Islet of Langerhans (tissue), 1 donor: ENCODE measurements around the gene TRIM74.
"Not testable (repeated sequence)": the region's sequence is repeated elsewhere in the genome, so short reads cannot be mapped to it uniquely, and the experiment has no call there.

ENCODE experiments used
- FAIRE-seq: peaks from one replicate; lab custom pipeline; 2011; peaks lifted over from hg19 to GRCh38; lab: Jason Lieb, UNC

The TRIM74 gene

DNA sequence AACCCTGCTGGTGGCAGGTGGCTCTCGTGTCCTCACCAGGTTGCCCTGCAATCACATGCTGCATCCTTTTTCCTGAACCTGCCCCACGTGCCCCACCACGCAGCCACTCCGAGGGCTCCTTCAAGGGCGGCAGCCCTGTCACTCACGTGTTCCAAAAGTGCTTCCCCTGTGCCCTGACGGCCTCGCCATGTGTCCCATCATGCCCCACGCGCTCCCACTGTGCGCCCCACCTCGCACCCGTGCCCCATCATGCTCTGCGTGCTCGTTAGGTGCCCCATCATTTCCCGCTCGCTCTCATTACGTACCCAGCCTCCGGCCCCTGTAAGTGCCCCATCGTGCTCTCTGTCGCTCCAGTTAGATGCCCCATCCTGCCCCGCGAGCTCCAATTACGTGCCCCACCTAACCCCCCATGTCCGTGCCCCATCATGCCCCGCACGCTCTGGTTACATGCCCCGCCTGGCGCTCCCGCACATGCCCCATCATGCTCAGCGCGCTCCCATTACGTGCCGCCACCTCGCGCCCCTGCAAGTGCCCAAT, at the start of gene TRIM74:
TRIM74 (minus strand) TSS at position 487 of the 537 bp plus-strand sequence. CDS start 3,309 bp downstream, outside the sequence.
- not testable (repeated sequence) for FAIRE-seq

DNA sequence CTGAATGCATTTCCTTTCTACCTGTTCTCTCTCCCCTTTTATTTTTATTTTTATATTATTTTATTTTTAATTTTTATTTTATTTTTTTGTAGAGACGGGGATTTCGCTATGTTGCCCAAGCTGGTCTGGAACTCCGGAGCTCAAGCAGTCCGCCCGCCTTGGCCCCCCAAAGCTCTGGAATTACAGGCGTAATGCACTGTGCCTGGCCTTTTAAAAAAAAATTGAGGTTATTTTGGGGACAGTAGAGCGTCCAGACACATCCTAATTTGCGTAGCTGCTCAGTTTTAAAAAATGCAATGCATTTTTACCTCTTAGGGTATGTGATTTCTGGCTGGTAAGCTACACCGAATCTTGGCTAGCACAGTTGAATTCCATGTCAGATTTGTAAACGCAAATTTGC, 37.2 kb upstream of the TRIM74 start:
- not testable (repeated sequence) for FAIRE-seq

GRCh38 chr7:73005693-73006447, 36.6 kb upstream of the TRIM74 start:
- not testable (repeated sequence) for FAIRE-seq

DNA sequence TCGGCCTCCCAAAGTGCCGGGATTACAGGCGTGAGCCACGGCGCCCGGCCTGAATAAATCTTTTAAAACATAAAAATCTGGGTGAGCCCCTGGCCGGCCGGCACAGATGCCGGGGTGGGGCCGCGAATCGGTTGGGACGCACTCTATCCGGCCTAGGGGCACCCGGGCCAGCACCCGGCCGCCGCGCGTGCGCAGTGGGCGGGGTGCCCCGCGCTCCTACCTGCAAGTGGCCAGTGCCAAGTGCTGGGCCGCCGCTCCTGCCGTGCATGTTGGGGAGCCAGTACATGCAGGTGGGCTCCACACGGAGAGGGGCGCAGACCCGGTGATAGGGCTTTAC, 36.1 kb upstream of the TRIM74 start:
- not testable (repeated sequence) for FAIRE-seq

GRCh38 chr7:72997887-72998468, 28.7 kb upstream of the TRIM74 start:
- FAIRE-seq, result not testable (repeated sequence)

DNA sequence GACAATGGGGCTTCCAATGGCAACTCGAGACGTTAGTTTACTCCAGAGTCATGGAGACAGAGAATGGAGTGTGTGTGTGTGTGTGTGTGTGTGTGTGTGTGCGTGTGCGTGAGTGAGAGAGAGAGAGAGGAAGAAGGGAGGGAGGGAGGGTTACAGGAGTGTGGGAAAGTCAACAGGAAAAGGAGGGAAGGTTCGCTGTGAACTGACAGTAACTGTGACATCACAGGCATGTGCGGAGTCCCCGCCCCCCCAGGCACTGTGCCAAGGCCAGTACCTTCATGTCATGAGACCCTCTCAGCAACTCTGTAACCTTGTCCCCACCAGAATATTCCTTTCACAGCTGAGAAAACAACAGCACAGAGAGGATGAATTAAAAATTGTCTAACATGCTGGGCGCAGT, 28.2 kb upstream of the TRIM74 start:
- FAIRE-seq, result not testable (repeated sequence)

DNA sequence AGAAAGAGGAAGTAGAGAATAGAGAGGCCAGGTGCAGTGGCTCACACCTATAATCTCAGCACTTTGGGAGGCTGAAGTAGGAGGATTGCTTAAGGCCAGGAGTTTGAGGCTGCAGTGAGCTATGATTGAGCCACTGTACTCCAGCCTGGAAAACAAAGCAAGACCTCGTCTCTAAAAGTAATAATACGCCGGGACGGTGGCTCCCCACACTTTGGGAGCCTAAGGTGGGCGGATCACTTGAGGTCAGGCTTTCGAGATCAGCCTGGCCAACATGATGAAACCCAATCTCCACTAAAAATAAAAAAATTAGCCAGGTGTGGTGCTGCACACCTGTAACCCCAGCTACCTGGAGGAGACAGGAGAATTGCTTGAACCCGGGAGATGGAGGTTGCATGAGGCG, 26.2 kb upstream of the TRIM74 start:
- not testable (repeated sequence) for FAIRE-seq

DNA sequence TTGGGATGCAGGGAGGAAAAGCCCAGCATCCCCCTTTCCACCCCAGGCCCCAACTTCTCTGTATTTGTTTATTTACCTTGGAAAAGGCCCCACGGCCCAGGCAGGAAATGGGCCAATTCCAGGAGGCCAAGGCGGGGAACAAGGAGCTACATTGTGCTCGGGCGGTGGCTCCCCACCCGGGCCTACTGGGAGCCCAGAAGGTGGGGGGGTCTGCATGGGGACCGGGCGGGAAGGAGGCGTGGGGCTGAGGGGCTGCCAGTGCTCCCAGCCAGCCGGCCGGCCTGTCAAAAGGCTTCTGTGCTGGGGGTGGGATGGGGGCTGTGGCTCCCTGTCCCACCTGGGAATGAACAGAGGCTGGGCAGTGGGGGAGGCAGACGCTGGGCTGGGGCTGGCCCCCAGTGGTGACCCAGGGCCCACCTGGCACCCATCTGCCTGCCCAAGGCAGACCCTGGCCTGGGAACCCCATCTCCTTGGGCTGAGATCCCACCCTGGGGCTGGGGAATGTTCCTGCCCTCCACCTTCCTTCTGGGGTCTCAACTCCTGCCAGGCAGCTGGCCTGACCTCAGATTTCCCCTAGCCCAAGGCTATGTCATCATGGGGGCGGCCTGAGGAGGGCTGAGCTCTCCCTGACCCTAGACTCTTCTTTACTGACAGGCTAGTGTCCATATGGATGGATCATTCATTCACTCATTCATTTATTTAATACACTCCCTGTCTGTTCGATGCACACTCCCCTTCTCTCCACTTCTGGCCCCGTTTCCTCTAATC, 21.1 kb upstream of the TRIM74 start:
- not testable (repeated sequence) for FAIRE-seq

GRCh38 chr7:72982084-72982483, 12.8 kb upstream of the TRIM74 start:
- FAIRE-seq, result not testable (repeated sequence)

GRCh38 chr7:72980382-72980781, 11.1 kb upstream of the TRIM74 start:
- FAIRE-seq, result not testable (repeated sequence)

DNA sequence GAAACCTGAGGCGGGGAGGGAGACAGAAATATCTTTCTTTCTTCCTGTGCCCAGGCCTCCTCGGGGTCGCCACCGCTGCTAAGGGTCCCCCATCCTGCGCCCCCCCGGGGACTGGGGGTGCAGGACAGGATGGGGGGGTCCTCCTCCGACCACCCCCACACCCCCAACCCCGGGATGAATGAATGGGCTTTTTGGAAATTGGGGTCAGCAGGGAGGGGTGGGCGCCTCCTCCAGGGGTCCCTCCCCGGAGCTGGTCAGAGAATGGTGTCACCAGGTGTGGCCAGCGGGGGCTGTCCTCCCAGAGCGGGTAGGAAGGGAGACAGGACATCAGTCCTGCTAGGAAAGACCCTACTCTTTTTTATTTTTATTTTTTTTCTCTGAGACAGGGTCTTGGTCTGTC, 7.2 kb upstream of the TRIM74 start:
- FAIRE-seq, result not testable (repeated sequence)

- FAIRE-seq, result not testable (repeated sequence)
These were observed 6.5 kb upstream of the TRIM74 start for GRCh38 chr7:72975656-72976286.

- FAIRE-seq, result not testable (repeated sequence)
These were observed 5.5 kb upstream of the TRIM74 start for GRCh38 chr7:72974781-72975180.

DNA sequence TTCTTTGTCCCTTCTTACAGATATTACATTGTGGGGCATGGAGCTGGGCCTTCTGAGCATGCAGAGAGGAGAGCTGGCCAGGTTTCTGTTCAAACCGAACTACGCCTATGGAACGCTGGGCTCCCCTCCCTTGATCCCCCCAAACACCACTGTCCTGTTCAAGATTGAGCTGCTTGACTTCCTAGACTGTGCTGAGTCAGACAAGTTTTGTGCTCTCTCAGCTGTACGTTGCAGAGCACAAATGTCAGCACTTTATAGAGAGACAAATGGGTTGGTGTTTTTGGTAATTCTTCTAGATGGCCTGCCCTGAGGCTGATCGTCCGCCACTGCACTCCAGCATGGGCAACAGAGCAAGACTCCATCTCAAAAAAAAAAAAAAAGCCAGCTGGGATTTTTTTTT, 2.2 kb upstream of the TRIM74 start:
- FAIRE-seq, result not testable (repeated sequence)

- not testable (repeated sequence) for FAIRE-seq
These were observed 422 bp upstream of the TRIM74 start for GRCh38 chr7:72969688-72970087.

GRCh38 chr7:72966892-72967291, 2.4 kb downstream of the TRIM74 start:
- not testable (repeated sequence) for FAIRE-seq

DNA sequence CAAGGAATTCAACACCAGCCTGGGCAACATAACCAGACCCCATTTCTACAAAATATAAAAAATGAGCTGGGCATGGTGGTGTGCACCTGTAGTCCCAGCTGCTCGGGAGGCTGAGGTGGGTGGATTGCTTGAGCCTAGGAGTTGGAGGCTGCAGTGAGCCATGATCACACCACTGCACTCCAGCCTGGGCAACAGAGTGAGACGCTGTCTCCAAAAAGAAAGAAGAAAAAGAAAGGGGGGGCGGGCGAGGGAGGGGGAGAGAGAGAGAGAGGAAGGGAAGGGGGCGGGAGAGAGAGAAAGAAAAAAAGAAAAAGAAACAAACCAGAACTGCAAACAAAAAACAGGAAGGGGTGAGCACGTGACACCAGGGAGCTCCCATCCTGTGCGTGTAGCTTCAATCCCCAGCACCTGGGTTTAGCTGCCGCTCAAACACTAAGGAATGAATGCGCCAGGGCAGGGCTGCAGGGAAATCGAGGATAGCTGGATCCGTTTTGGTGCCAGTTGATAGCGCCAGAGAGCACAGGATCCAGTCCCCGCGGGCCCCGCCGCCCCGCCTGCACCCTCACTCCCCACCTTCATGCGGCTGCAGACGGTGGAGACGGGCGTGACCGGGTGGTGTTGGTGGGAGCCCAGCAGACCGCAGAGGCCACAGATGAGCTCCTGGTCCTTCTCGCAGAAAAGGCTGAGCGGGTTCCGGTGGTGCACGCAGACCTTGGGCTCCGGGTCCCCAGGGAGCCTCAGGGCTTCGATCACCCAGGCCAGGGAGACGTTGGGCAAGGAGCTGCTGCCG, 3.9 kb downstream of the TRIM74 start:
- FAIRE-seq, result not testable (repeated sequence)

DNA sequence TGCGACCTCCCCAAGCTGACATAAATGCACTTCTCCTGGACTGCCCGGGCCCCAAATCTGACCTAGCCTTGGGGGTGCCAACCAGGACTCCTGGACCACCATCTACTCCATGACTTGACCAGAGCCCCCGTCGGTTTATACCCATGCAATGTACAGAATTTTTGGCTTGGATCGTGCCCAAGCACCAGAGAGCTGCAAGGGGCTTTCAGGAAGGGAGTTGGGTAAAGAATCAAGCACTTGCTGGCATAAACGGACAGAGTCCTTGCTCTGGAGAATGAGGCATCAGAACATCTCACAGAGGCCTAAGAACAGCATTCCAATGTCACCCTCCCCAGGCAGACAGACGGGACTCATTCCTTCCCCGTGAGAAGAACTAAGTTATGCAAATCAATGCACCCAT, 6.2 kb downstream of the TRIM74 start:
- not testable (repeated sequence) for FAIRE-seq

GRCh38 chr7:72961346-72961650, 8.0 kb downstream of the TRIM74 start:
- not testable (repeated sequence) for FAIRE-seq

- FAIRE-seq, result not testable (repeated sequence)
These were observed 8.5 kb downstream of the TRIM74 start for GRCh38 chr7:72960626-72961345.

- FAIRE-seq, result not testable (repeated sequence)
These were observed 9.2 kb downstream of the TRIM74 start for GRCh38 chr7:72960029-72960428.
